HFF-Myc (cell line): ENCODE measurements around the gene RNF133.

Source experiments
- DNase-seq: peaks from one replicate; pipeline ENCODE4 v3.0.0-alpha.2; 2011; ENCODE audit warnings: low read depth; ENCODE audit errors: extremely low read depth
- H3K4me3 ChIP-seq: replicated peaks from 2 replicates; pipeline ENCODE4 v1.5.1; 2011; ENCODE audit warnings: low read depth, mild to moderate bottlenecking, control low read depth, low read length
- TF ChIP-seq, protein P1 (sequence below): IDR thresholded peaks from 2 replicates; pipeline ENCODE4 v1.5.1; 2012; ENCODE audit warnings: mild to moderate bottlenecking, low read depth, low read length, control low read depth; ENCODE audit errors: missing control alignments

The RNF133 gene

GRCh38 chr7:122727759-122728158 lies 28.8 kb upstream of the RNF133 start:
- no peak for DNase-seq
- TF ChIP-seq, protein P1, sequence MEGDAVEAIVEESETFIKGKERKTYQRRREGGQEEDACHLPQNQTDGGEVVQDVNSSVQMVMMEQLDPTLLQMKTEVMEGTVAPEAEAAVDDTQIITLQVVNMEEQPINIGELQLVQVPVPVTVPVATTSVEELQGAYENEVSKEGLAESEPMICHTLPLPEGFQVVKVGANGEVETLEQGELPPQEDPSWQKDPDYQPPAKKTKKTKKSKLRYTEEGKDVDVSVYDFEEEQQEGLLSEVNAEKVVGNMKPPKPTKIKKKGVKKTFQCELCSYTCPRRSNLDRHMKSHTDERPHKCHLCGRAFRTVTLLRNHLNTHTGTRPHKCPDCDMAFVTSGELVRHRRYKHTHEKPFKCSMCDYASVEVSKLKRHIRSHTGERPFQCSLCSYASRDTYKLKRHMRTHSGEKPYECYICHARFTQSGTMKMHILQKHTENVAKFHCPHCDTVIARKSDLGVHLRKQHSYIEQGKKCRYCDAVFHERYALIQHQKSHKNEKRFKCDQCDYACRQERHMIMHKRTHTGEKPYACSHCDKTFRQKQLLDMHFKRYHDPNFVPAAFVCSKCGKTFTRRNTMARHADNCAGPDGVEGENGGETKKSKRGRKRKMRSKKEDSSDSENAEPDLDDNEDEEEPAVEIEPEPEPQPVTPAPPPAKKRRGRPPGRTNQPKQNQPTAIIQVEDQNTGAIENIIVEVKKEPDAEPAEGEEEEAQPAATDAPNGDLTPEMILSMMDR = no peak
- no peak overlapping the region for H3K4me3 ChIP-seq

DNA sequence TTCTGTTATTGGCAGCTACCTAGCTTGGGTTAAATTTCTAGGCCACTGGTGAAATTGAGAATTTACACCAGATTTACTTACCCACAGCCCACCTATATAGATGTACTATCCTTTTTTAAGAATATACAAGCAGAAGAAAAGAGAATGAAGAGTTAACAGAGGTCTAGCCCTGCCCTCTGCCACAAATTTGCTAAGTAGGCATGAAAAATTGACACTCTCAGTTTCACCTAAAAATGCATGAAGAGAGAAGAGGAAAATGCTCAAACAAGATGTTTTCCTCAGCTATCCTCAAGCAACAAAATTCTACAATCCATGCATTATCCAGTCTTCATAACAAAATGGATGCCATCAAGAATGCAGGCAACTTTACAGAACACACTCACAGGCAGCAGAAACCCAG lies 28.4 kb upstream of the RNF133 start:
- no peak for DNase-seq
- H3K4me3 ChIP-seq = no peak overlapping the region
- TF ChIP-seq, protein P1 = no peak

- no peak overlapping the region for H3K4me3 ChIP-seq
- TF ChIP-seq, protein P1 = no peak
- DNase-seq = no peak
These were observed 28.0 kb upstream of the RNF133 start for GRCh38 chr7:122726881-122727280.

DNA sequence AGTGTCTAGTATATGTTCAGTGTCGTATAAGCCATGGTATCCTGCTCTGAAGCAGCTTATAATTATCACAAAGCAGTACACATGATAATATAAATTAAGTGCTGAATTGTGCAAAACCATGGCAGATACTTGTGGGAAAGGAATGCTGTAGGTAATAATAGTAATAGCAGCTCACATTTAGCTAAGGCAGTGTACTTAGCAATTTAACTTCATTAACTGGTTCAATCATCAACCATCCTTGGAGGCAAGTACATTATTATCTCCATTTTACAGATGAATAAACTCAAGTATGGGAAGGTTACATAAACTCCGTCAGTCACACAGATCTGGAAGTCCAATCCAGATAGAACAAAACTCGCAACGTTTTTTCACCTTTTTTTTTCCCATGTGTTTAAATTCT lies 25.4 kb upstream of the RNF133 start:
- TF ChIP-seq, protein P1 = no peak
- H3K4me3 ChIP-seq = no peak overlapping the region
- DNase-seq = no peak

- no peak for DNase-seq
- H3K4me3 ChIP-seq = no peak overlapping the region
- TF ChIP-seq, protein P1 = no peak
These were observed 20.2 kb upstream of the RNF133 start for GRCh38 chr7:122719010-122719578.

- H3K4me3 ChIP-seq = no peak overlapping the region
- DNase-seq = no peak
- TF ChIP-seq, protein P1 = no peak
These were observed 18.6 kb upstream of the RNF133 start for GRCh38 chr7:122717356-122718089.

- DNase-seq = no peak
- no peak overlapping the region for H3K4me3 ChIP-seq
- TF ChIP-seq, protein P1 = no peak
These were observed 16.3 kb upstream of the RNF133 start for GRCh38 chr7:122715183-122715582.
